Vagina (tissue), 2 donors: ENCODE measurements around the gene KCNQ4. TPM values are rescaled to one million over a fixed set of nuclear protein-coding genes. Genes with fewer than 3 reads are reported as not detected.
A peak's percentile ranks its signal among the peaks of the same experiment; 100 is the strongest.

Experiments used
- DNase-seq, 2 donors: peaks; one replicate each; pipeline ENCODE4 v3.0.0-alpha.2; 2017; ENCODE audit errors: extremely low spot score in 2 of 2
- H3K27ac ChIP-seq: fragments of 200-600 bp; sonication (generic); one replicate; pipeline ENCODE4 v1.5.1; 2019
- H3K27me3 ChIP-seq: fragments of 200-600 bp; sonication (generic); one replicate; pipeline ENCODE4 v1.5.1; 2019
- H3K36me3 ChIP-seq, 2 donors: fragments of 200-600 bp; sonication (generic); one replicate each; pipeline ENCODE4 v1.5.1; 2017 to 2019
- H3K4me1 ChIP-seq: fragments of 200-600 bp; sonication (generic); one replicate; pipeline ENCODE4 v1.5.1; 2019
- H3K4me3 ChIP-seq, 2 donors: fragments of 200-600 bp; sonication (generic); 1 replicate in 1 of 2; 2 replicates in 1 of 2; pipeline ENCODE4 v1.5.1; 2016 to 2019
- H3K9me3 ChIP-seq: fragments of 200-600 bp; sonication (generic); one replicate; pipeline ENCODE4 v1.5.1; 2019
- CTCF ChIP-seq, 3 experiments: fragments of 450-650 bp in 2 of 3; fragments of 200-600 bp in 1 of 3; sonication (generic) in 1 of 3; IDR thresholded peaks; one replicate each; pipeline ENCODE4 v1.5.1; 2017 to 2019; ENCODE audit warnings: antibody characterized with exemption in 3 of 3, mild to moderate bottlenecking in 2 of 3, moderate library complexity in 2 of 3
- POLR2A ChIP-seq, 2 donors: fragments of 450-650 bp; IDR thresholded peaks; one replicate each; pipeline ENCODE4 v1.6.1; 2017; ENCODE audit warnings: antibody characterized with exemption in 2 of 2, mild to moderate bottlenecking in 2 of 2, moderate library complexity in 2 of 2
- POLR2AphosphoS5 ChIP-seq, 2 donors: sonication (generic); formaldehyde crosslinking; IDR thresholded peaks; one replicate each; pipeline ENCODE4 v1.9.0; 2017; ENCODE audit warnings: antibody characterized with exemption in 2 of 2, mild to moderate bottlenecking in 2 of 2, low read depth in 1 of 2; ENCODE audit not compliant: insufficient read depth in 1 of 2
- intact Hi-C: fragments of 100-400 bp; cut with DNase I; formaldehyde crosslinking; loops from one replicate; pipeline ENCODE4 v1.15.1; 2023
- total RNA-seq: library from RNA; depleted of rRNA; stranded (reverse); fragments of >200 nt; gene quantifications from one replicate; pipeline ENCODE4 v1.2.3, GENCODE V29; 2016

KCNQ4 gene
- total RNA-seq, 1 donor from 2014 or later, result 2.0 TPM

DNA sequence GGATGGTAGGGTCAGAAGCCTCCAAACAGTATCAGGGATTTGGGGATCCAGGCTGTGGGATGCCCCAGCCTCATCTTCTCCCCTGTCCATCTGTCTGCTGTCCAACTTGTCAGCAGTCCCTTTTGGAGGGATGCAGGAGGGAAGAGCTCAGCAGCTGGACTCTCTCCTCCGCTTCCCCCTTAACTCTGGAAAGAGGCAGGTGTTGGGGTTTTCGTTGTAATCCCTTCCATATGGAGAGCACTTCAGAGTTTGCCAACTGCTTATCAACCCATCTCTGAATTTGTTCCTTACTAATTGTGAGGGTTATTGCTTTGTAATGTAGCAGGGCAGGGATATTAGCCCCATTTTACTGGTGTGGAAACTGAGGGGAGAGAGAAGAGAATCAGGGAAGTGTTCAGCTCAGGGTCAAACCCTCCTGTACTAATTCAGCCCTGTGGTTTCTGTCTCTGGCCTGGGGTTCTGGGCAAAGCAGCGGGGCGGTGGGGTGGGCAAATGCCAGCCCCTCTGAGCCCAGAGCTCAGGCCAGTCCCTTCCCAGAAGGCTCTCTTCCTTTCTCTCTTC, 75.3 kb downstream of the KCNQ4 start:
- intact Hi-C loops, result no loop called here
- no peak overlapping the region for H3K4me3 ChIP-seq
- H3K27ac ChIP-seq, result no peak overlapping the region

DNA sequence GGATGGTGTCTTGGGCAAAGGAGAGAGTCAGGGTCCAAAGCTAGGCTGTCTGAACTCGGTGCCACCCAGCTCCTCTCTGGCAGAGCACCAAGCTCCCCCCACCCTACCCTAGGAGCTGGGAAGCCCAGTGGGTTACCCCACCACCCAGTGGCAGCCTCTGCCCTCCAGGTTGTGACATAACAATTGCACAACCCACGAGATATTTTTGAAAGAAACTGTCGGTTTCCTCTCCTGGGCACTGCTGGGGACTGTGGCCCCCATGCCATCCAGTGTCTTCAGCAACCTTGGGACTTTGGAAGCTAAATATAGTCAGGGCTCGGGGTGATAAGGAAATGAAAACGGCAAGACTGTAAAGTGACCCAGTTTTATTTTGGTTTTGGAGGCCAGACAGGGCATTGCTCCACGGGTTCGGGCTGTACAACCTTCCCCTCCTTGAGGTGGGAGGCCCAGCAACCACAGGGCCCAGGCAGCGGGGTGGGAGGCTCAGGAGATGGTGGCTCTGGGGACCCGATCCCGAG, 77.2 kb downstream of the KCNQ4 start:
- DNase-seq, result no peak

More for the DNA sequence above, 75.3 kb downstream of the KCNQ4 start:
- TF ChIP-seq CTCF (IDR thresholded peaks at IDR 0.05), result no peak
- TF ChIP-seq POLR2AphosphoS5 (IDR thresholded peaks at IDR 0.05; ENCODE audit: insufficient read depth in 1 of 2, low read depth in 1 of 2), result no peak
- TF ChIP-seq POLR2A (IDR thresholded peaks at IDR 0.05), result no peak
- Histone ChIP-seq H3K36me3 (no peaks in the 10 kb centered on the region), H3K4me1 (peaks cover 22% of the 10 kb centered on the region), H3K9me3 (no peaks in the 10 kb centered on the region), H3K27me3 (no peaks in the 10 kb centered on the region)
- DNase-seq, result no peak

DNA sequence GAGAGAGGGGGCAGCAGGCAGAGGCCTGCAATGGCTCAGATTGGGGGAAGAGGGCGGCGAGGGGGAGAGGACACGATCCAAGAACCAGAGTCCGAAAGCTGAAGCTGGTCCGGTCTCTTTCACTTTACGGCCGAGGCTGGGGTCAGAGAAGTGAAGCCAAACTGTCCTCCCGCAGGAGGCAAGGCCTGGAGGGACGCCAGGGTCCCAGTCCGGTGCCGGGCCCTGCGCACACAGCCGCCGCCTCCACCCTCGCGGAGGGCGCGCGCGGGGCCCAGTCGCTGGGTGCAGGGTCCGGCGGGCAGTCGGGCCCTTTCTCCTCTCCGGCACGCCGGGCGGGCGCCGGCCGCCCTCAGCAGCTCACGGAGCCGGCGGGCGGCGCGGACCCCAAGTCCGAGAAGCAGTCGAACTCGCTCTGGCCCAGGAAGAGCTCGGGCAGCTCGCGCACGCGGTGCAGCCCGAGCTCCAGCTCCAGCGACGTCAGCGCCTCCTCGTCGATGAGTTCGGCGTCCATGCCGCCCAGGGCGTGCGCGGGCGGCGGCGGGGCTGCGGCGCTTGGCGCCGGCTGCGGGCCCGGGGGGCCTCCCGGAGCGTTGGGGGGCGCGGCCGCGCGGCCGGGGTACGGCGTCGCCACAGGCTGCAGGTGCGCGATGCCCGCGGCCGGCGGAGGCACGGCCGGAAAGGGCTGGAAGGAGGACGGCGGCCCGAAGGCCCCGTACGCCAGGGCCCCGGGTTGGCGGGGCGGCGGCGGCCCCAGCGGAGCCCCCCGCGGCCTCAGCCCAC, 77.8 kb downstream of the KCNQ4 start:
- Histone ChIP-seq H3K27ac (peak overlapping the region; percentile 78), H3K4me3 (peak overlapping the region; percentile 71 to 97), H3K4me1 (peaks cover 22% of the 10 kb centered on the region), H3K36me3 (no peaks in the 10 kb centered on the region), H3K27me3 (no peaks in the 10 kb centered on the region), H3K9me3 (no peaks in the 10 kb centered on the region)
- no peak for DNase-seq
- no peak for TF ChIP-seq POLR2A (IDR thresholded peaks at IDR 0.05)
- TF ChIP-seq POLR2AphosphoS5 (IDR thresholded peaks at IDR 0.05; ENCODE audit: insufficient read depth in 1 of 2, low read depth in 1 of 2), result no peak
- TF ChIP-seq CTCF (IDR thresholded peaks at IDR 0.05), result no peak
- intact Hi-C loops, result loop anchor here (5.0 kb wide), 1 partner anchor 86 kb away; no protein-coding TSS in a partner anchor

More for the DNA sequence above, 77.2 kb downstream of the KCNQ4 start:
- peak overlapping the region; percentile 71 to 97 for H3K4me3 ChIP-seq
- no peaks in the 10 kb centered on the region for H3K27me3 ChIP-seq
- no peaks in the 10 kb centered on the region for H3K36me3 ChIP-seq
- no peak for TF ChIP-seq CTCF (IDR thresholded peaks at IDR 0.05)
- no peak for TF ChIP-seq POLR2A (IDR thresholded peaks at IDR 0.05)
- TF ChIP-seq POLR2AphosphoS5 (IDR thresholded peaks at IDR 0.05; ENCODE audit: insufficient read depth in 1 of 2, low read depth in 1 of 2), result peak in 1 of 2 donors; percentile 9
- H3K4me1 ChIP-seq, result peaks cover 22% of the 10 kb centered on the region
- intact Hi-C loops, result loop anchor here (5.0 kb wide), 1 partner anchor 87 kb away; no protein-coding TSS in a partner anchor
- peak overlapping the region; percentile 78 for H3K27ac ChIP-seq
- H3K9me3 ChIP-seq, result no peaks in the 10 kb centered on the region

- Histone ChIP-seq H3K27ac (peak within 1 kb of the TSS; percentile 78), H3K4me1 (peaks cover 22% of the 10 kb centered on the region), H3K9me3 (no peaks in the 10 kb centered on the region), H3K27me3 (no peaks in the 10 kb centered on the region), H3K4me3 (peak within 1 kb of the TSS; percentile 71 to 97), H3K36me3 (no peaks in the 10 kb centered on the region)
- TF ChIP-seq POLR2A (IDR thresholded peaks at IDR 0.05) (peak; percentile 85 to 86), CTCF (IDR thresholded peaks at IDR 0.05) (no peak), POLR2AphosphoS5 (IDR thresholded peaks at IDR 0.05; ENCODE audit: insufficient read depth in 1 of 2, low read depth in 1 of 2) (peak; percentile 67 to 88)
- intact Hi-C loops, result loop anchor here (5.0 kb wide), 1 partner anchor 85 kb away; no protein-coding TSS in a partner anchor
- DNase-seq, result peak in 1 of 2 donors; percentile 96
Observed at GRCh38 chr1:40862008-40862863, 78.6 kb downstream of the KCNQ4 start, which contains the start of gene CITED4. TSS of gene CITED4 (minus strand) at chr1:40862363. CDS start at chr1:40862127, 236 bp downstream.
